Activated T-cell treated with anti-CD3 and anti-CD28 coated beads for 48 hours (primary cell): ENCODE measurements around the gene TSPYL6.
"Not testable (repeated sequence)": the region's sequence is repeated elsewhere in the genome, so short reads cannot be mapped to it uniquely, and the experiment has no call there.

Experiments used
- DNase-seq: peaks from one replicate; pipeline ENCODE4 v3.0.0-alpha.2; 2020; ENCODE audit warnings: low read depth

TSPYL6 gene

GRCh38 chr2:54256091-54256694, at the start of gene TSPYL6:
TSS of gene TSPYL6 (minus strand) at chr2:54256229. CDS start at chr2:54256151, 78 bp downstream.
- no peak for DNase-seq

- DNase-seq, result no peak
Measured at GRCh38 chr2:54303631-54304030, 47.6 kb upstream of the TSPYL6 start.

- no peak for DNase-seq
Measured at GRCh38 chr2:54298514-54298913, 42.5 kb upstream of the TSPYL6 start.

GRCh38 chr2:54295911-54296310, 39.9 kb upstream of the TSPYL6 start:
- DNase-seq, result no peak

- DNase-seq, result not testable (repeated sequence)
Measured at GRCh38 chr2:54294665-54295064, 38.6 kb upstream of the TSPYL6 start.

GRCh38 chr2:54290356-54291025, 34.5 kb upstream of the TSPYL6 start:
- DNase-seq, result no peak

- DNase-seq, result no peak
Measured at GRCh38 chr2:54289917-54290316, 33.9 kb upstream of the TSPYL6 start.

- no peak for DNase-seq
Measured at GRCh38 chr2:54287532-54287931, 31.5 kb upstream of the TSPYL6 start.

GRCh38 chr2:54285451-54285850, 29.4 kb upstream of the TSPYL6 start:
- DNase-seq, result no peak

- no peak for DNase-seq
Measured at GRCh38 chr2:54284826-54285225, 28.8 kb upstream of the TSPYL6 start.

GRCh38 chr2:54279385-54279784, 23.4 kb upstream of the TSPYL6 start:
- DNase-seq, result no peak

- DNase-seq, result no peak
Measured at GRCh38 chr2:54275541-54275940, 19.5 kb upstream of the TSPYL6 start.

- no peak for DNase-seq
Measured at GRCh38 chr2:54274781-54275242, 18.8 kb upstream of the TSPYL6 start.

- no peak for DNase-seq
Measured at GRCh38 chr2:54271843-54272627, 16.0 kb upstream of the TSPYL6 start.

- DNase-seq, result no peak
Measured at GRCh38 chr2:54271189-54271588, 15.2 kb upstream of the TSPYL6 start.

GRCh38 chr2:54267577-54267976, 11.5 kb upstream of the TSPYL6 start:
- DNase-seq, result no peak

- DNase-seq, result not testable (repeated sequence)
Measured at GRCh38 chr2:54265081-54265480, 9.1 kb upstream of the TSPYL6 start.

GRCh38 chr2:54262015-54262765, 6.2 kb upstream of the TSPYL6 start:
- no peak for DNase-seq

- no peak for DNase-seq
Measured at GRCh38 chr2:54261537-54261936, 5.5 kb upstream of the TSPYL6 start.

GRCh38 chr2:54260241-54260595, 4.2 kb upstream of the TSPYL6 start:
- no peak for DNase-seq

- DNase-seq, result no peak
Measured at GRCh38 chr2:54259413-54260240, 3.6 kb upstream of the TSPYL6 start.
